SH-SY5Y (cell line): ENCODE measurements around the gene WNT3A.

Source experiments
- GATA2 ChIP-seq: IDR thresholded peaks from 2 replicates; pipeline ENCODE4 v1.6.1; 2011; ENCODE audit warnings: mild to moderate bottlenecking, low read depth, low read length
- GATA3 ChIP-seq: IDR thresholded peaks from 2 replicates; pipeline ENCODE4 v1.6.1; 2011; ENCODE audit warnings: low read depth, mild to moderate bottlenecking, low read length, moderate library complexity

DNA sequence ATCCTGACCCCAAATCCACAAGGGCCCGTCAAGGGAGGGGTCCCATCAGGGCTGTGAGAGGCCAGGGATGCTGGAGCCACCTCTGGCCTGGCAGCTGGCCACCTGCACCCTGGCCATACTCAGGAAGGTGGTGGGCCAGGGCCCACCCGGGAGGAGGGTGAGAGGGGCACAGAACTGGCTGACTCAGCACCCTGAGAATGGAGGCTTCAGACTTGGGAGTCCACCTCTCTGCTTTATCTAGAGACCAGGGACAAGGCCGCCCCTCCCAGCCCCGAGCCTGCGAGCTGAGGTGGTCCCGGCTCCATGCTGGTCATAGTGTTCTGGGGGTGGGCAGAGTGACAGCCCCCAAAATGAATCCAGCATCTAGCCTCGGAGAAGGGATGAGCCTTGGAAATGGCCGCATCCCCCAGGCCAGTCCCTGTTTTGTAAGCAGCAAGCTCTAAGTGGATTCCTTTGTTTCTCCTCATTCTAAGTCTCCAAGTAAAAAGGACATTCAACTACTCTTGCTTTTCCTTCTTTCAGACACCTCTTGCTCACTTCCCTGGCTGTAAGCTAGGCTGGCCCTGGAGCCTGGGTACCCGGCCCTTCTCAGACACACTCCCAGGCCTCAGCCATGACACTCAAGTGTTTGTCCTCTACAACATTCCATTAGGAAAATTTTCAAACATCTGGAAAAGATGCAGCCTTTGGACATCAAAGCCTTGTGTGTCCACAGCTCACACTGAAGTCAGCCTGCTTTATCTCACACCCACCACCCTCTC lies 12.3 kb downstream of the WNT3A start:
- TF ChIP-seq GATA2: no peak
- no peak for TF ChIP-seq GATA3
